ENCODE measurements around the gene ADAM29. TPM values are rescaled to one million over a fixed set of nuclear protein-coding genes. Genes with fewer than 3 reads are reported as not detected.

ADAM29 gene
- total and polyA plus RNA-seq, 2 of the 8 experiments (the other 6 are each of a cell fraction or from before 2014, with no cell fraction given) = 0.03 TPM; not detected in 1

DNA sequence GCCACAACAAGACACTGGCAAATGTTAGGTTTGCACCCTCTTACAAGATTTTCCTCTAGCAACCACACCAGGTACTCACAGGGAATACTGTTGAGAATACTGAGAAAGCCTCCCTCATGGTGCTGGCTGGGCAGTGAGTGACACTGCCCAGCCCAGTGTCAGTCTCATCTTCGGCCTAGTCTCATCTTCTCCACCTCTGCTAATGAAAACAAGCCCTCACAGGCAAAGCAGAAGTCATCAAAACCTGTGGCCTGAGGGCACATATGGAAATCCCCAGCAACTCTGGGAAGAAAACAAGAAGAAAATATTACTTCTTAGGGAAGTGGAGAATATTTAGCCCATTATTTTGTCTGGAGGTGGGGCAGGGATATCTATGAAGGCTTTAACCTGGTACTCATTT lies 7.9 kb upstream of the ADAM29 start (continued):
- TF ChIP-seq, protein P1, sequence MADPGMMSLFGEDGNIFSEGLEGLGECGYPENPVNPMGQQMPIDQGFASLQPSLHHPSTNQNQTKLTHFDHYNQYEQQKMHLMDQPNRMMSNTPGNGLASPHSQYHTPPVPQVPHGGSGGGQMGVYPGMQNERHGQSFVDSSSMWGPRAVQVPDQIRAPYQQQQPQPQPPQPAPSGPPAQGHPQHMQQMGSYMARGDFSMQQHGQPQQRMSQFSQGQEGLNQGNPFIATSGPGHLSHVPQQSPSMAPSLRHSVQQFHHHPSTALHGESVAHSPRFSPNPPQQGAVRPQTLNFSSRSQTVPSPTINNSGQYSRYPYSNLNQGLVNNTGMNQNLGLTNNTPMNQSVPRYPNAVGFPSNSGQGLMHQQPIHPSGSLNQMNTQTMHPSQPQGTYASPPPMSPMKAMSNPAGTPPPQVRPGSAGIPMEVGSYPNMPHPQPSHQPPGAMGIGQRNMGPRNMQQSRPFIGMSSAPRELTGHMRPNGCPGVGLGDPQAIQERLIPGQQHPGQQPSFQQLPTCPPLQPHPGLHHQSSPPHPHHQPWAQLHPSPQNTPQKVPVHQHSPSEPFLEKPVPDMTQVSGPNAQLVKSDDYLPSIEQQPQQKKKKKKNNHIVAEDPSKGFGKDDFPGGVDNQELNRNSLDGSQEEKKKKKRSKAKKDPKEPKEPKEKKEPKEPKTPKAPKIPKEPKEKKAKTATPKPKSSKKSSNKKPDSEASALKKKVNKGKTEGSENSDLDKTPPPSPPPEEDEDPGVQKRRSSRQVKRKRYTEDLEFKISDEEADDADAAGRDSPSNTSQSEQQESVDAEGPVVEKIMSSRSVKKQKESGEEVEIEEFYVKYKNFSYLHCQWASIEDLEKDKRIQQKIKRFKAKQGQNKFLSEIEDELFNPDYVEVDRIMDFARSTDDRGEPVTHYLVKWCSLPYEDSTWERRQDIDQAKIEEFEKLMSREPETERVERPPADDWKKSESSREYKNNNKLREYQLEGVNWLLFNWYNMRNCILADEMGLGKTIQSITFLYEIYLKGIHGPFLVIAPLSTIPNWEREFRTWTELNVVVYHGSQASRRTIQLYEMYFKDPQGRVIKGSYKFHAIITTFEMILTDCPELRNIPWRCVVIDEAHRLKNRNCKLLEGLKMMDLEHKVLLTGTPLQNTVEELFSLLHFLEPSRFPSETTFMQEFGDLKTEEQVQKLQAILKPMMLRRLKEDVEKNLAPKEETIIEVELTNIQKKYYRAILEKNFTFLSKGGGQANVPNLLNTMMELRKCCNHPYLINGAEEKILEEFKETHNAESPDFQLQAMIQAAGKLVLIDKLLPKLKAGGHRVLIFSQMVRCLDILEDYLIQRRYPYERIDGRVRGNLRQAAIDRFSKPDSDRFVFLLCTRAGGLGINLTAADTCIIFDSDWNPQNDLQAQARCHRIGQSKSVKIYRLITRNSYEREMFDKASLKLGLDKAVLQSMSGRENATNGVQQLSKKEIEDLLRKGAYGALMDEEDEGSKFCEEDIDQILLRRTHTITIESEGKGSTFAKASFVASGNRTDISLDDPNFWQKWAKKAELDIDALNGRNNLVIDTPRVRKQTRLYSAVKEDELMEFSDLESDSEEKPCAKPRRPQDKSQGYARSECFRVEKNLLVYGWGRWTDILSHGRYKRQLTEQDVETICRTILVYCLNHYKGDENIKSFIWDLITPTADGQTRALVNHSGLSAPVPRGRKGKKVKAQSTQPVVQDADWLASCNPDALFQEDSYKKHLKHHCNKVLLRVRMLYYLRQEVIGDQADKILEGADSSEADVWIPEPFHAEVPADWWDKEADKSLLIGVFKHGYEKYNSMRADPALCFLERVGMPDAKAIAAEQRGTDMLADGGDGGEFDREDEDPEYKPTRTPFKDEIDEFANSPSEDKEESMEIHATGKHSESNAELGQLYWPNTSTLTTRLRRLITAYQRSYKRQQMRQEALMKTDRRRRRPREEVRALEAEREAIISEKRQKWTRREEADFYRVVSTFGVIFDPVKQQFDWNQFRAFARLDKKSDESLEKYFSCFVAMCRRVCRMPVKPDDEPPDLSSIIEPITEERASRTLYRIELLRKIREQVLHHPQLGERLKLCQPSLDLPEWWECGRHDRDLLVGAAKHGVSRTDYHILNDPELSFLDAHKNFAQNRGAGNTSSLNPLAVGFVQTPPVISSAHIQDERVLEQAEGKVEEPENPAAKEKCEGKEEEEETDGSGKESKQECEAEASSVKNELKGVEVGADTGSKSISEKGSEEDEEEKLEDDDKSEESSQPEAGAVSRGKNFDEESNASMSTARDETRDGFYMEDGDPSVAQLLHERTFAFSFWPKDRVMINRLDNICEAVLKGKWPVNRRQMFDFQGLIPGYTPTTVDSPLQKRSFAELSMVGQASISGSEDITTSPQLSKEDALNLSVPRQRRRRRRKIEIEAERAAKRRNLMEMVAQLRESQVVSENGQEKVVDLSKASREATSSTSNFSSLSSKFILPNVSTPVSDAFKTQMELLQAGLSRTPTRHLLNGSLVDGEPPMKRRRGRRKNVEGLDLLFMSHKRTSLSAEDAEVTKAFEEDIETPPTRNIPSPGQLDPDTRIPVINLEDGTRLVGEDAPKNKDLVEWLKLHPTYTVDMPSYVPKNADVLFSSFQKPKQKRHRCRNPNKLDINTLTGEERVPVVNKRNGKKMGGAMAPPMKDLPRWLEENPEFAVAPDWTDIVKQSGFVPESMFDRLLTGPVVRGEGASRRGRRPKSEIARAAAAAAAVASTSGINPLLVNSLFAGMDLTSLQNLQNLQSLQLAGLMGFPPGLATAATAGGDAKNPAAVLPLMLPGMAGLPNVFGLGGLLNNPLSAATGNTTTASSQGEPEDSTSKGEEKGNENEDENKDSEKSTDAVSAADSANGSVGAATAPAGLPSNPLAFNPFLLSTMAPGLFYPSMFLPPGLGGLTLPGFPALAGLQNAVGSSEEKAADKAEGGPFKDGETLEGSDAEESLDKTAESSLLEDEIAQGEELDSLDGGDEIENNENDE (IDR thresholded peaks at IDR 0.05; ENCODE audit: insufficient replicate concordance, low read length) = no peak
- TF ChIP-seq GABPA (IDR thresholded peaks at IDR 0.05; ENCODE audit: borderline replicate concordance, insufficient read depth, low read length) (no peak), POU5F1 (IDR thresholded peaks at IDR 0.05; ENCODE audit: low read depth, low read length) (no peak), SRF (IDR thresholded peaks at IDR 0.05; ENCODE audit: low read depth, low read length) (no peak), NRF1 (IDR thresholded peaks at IDR 0.05; ENCODE audit: low read depth, low read length) (no peak), SIN3A (conservative IDR thresholded peaks at IDR 0.05 in 1 of 2, IDR thresholded peaks at IDR 0.05 in 1 of 2; ENCODE audit: low read depth in 1 of 2, low read length in 2 of 2) (no peak), RXRA (IDR thresholded peaks at IDR 0.05; ENCODE audit: insufficient read depth, low read depth, low read length) (no peak)
- TF ChIP-seq, protein P2, sequence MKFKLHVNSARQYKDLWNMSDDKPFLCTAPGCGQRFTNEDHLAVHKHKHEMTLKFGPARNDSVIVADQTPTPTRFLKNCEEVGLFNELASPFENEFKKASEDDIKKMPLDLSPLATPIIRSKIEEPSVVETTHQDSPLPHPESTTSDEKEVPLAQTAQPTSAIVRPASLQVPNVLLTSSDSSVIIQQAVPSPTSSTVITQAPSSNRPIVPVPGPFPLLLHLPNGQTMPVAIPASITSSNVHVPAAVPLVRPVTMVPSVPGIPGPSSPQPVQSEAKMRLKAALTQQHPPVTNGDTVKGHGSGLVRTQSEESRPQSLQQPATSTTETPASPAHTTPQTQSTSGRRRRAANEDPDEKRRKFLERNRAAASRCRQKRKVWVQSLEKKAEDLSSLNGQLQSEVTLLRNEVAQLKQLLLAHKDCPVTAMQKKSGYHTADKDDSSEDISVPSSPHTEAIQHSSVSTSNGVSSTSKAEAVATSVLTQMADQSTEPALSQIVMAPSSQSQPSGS (IDR thresholded peaks at IDR 0.05; ENCODE audit: low read length) = no peak

Measured in H1 (cell line).